Lung (tissue), 12 donors: ENCODE data around the gene PPP1R9B. TPM values are rescaled to one million over a fixed set of nuclear protein-coding genes. Genes with fewer than 3 reads are reported as not detected.

Source experiments
- ATAC-seq: fragments of 200-7000 bp; cut with Tn5 transposase; one replicate; pipeline ENCODE4 v1.9.1; 2020; ENCODE audit warnings: moderate number of reproducible peaks; ENCODE audit not compliant: insufficient read depth, low FRiP score
- DNase-seq, 3 donors: peaks; one replicate each; pipeline ENCODE4 v3.0.0-alpha.2; 2013 to 2017
- H3K27ac ChIP-seq, 2 donors: one replicate each; pipeline ENCODE4 v1.5.1; 2013; ENCODE audit warnings: mild to moderate bottlenecking in 2 of 2, moderate library complexity in 2 of 2, control low read depth in 1 of 2, inconsistent platforms in 1 of 2, low read depth in 1 of 2, low read length in 1 of 2
- H3K27me3 ChIP-seq, 3 donors: one replicate each; pipeline ENCODE4 v1.5.1; 2013; ENCODE audit warnings: low read length in 2 of 3; ENCODE audit not compliant: control insufficient read depth in 3 of 3, insufficient read depth in 3 of 3
- H3K36me3 ChIP-seq, 4 donors: one replicate each; pipeline ENCODE4 v1.5.1; 2013; ENCODE audit warnings: low read length in 4 of 4, mild to moderate bottlenecking in 1 of 4, moderate library complexity in 1 of 4; ENCODE audit not compliant: control insufficient read depth in 4 of 4, insufficient read depth in 4 of 4
- H3K4me1 ChIP-seq, 5 donors: one replicate each; pipeline ENCODE4 v1.5.1; 2013; ENCODE audit warnings: low read length in 5 of 5, mild to moderate bottlenecking in 2 of 5, moderate library complexity in 1 of 5; ENCODE audit not compliant: control insufficient read depth in 5 of 5, insufficient read depth in 5 of 5
- H3K4me3 ChIP-seq: one replicate; pipeline ENCODE4 v1.5.1; 2013; ENCODE audit warnings: mild to moderate bottlenecking, control low read depth, moderate library complexity
- H3K9ac ChIP-seq, 2 donors: one replicate each; pipeline ENCODE4 v1.5.1; 2013; ENCODE audit warnings: low read length in 2 of 2, control low read depth in 1 of 2; ENCODE audit not compliant: insufficient read depth in 1 of 2
- H3K9me3 ChIP-seq, 4 donors: one replicate each; pipeline ENCODE4 v1.5.1; 2013; ENCODE audit warnings: low read length in 3 of 4, mild to moderate bottlenecking in 1 of 4, moderate library complexity in 1 of 4; ENCODE audit not compliant: control insufficient read depth in 4 of 4, insufficient read depth in 3 of 4
- WGBS, 2 donors: extraction: QIAGEN DNeasy Blood & Tissue Kit; methylation state at CpG; one replicate each; pipeline ENCODE4 v1.1.7; 2013; 5-methylcytosine and 5-hydroxymethylcytosine counted together
- polyA plus RNA-seq, 2 donors: library from polyadenylated mRNA; stranded (reverse); fragments of 200-250 nt; gene quantifications; one replicate each; pipeline ENCODE4 v1.2.1, GENCODE V29; 2013
- total RNA-seq, 2 donors: library from RNA; depleted of rRNA in 1 of 2; stranded (reverse); fragments of >200 nt in 1 of 2; gene quantifications; one replicate each; pipeline ENCODE4 v1.2.1, GENCODE V29; 2014 to 2021
- TF ChIP-seq, protein P1 (sequence below): IDR thresholded peaks from 2 replicates; pipeline ENCODE4 v1.5.1; 2012; ENCODE audit warnings: mild to moderate bottlenecking; ENCODE audit errors: control extremely low read depth, extremely low read depth
- donor health status: control.
- donor health status: control.
- donor health status: Bipolar disorder and iron deficiency.
- donor health status: healthy.
- donor health status: DM: yes; HTN: yes; CAD: no.

PPP1R9B gene
- total and polyA plus RNA-seq, 4 donors, result 31.7 to 77.4 (median 49.8) TPM

DNA sequence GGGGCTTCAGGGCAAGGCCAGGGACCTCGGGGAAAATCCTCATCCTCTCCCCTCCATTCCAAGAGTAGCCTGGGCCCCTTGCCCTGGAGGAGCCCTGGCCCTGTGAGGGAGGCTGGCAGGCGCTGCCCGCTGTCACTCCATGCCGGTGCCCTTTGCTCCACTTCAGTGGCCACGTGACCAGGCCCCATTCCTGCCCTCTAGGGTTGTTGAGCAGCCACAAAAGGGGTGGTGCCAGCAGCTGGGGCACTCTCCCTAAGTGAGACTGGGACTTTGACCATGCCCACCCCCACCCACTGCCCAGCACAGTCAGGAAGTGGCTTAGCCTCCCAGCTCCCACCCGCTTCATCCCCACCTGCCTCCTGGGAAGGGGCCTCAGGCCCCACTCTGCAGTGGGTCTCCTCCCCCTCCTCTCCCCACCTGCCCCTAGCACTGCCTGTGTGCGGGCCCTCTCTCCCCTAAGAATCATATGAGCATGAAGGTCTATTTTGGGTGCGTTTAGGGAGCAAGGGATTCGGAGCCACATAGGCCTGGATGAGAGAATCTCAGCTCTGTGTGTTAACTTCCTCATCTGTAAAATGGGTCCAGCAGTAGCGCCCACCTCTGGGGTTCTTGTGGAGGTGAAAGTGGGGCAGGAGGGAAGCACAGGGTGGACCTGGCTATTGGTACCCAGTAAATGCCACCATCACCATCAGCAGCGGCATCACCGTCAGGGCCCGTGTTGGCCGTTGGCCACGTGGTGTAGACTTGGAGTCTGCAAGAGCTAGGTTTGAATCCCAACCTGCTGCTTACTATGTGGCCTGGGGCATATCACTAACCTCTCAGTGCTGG is 48.1 kb downstream of the PPP1R9B start:
- no peak overlapping the region for H3K4me3 ChIP-seq
- no peak overlapping the region for H3K9ac ChIP-seq
- WGBS, 2 donors, result 73 to 85% methylated on average over 14 to 15 of the region's 15 CpGs
- no peaks in the 10 kb centered on the region for H3K27me3 ChIP-seq
- no peaks in the 10 kb centered on the region for H3K9me3 ChIP-seq
- peak in 1 of 3 donors; percentile 38 for DNase-seq
- peaks cover 4 to 38% (median 25%) of the 10 kb centered on the region in 4 donors for H3K36me3 ChIP-seq
- TF ChIP-seq, protein P1, sequence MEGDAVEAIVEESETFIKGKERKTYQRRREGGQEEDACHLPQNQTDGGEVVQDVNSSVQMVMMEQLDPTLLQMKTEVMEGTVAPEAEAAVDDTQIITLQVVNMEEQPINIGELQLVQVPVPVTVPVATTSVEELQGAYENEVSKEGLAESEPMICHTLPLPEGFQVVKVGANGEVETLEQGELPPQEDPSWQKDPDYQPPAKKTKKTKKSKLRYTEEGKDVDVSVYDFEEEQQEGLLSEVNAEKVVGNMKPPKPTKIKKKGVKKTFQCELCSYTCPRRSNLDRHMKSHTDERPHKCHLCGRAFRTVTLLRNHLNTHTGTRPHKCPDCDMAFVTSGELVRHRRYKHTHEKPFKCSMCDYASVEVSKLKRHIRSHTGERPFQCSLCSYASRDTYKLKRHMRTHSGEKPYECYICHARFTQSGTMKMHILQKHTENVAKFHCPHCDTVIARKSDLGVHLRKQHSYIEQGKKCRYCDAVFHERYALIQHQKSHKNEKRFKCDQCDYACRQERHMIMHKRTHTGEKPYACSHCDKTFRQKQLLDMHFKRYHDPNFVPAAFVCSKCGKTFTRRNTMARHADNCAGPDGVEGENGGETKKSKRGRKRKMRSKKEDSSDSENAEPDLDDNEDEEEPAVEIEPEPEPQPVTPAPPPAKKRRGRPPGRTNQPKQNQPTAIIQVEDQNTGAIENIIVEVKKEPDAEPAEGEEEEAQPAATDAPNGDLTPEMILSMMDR, result no peak
- peaks cover 0 to 12% (median 4%) of the 10 kb centered on the region in 5 donors for H3K4me1 ChIP-seq
- ATAC-seq, result no peak
- peak overlapping the region; percentile 43 to 88 for H3K27ac ChIP-seq

- TF ChIP-seq, protein P1, result no peak
- H3K4me1 ChIP-seq, result peaks cover under 1 to 14% (median 8%) of the 10 kb centered on the region in 5 donors
Measured at GRCh38 chr17:50101346-50102163, 48.9 kb downstream of the PPP1R9B start.

GRCh38 chr17:50100921-50101345 is 49.5 kb downstream of the PPP1R9B start:
- H3K27me3 ChIP-seq, result no peaks in the 10 kb centered on the region
- H3K36me3 ChIP-seq, result peaks cover 4 to 34% (median 22%) of the 10 kb centered on the region in 4 donors
- no peak overlapping the region for H3K4me3 ChIP-seq
- no peak for ATAC-seq
- 69 to 81% methylated on average over 15 of the region's 15 CpGs for WGBS, 2 donors
- H3K9ac ChIP-seq, result no peak overlapping the region
- H3K27ac ChIP-seq, result peak overlapping the region; percentile 40 to 88
- H3K9me3 ChIP-seq, result no peaks in the 10 kb centered on the region
- peaks cover 4 to 20% (median 15%) of the 10 kb centered on the region in 5 donors for H3K4me1 ChIP-seq
- TF ChIP-seq, protein P1, result no peak
- no peak for DNase-seq

More at GRCh38 chr17:50101346-50102163, 48.9 kb downstream of the PPP1R9B start:
- 65 to 82% methylated on average over 17 of the region's 17 CpGs for WGBS, 2 donors
- ATAC-seq (peak; percentile 45), DNase-seq (peak in 2 of 3 donors; percentile 49 to 53)
- Histone ChIP-seq H3K27me3 (no peaks in the 10 kb centered on the region), H3K9me3 (no peaks in the 10 kb centered on the region), H3K36me3 (peaks cover 4 to 37% (median 22%) of the 10 kb centered on the region in 4 donors), H3K27ac (peak overlapping the region; percentile 40 to 88), H3K9ac (no peak overlapping the region), H3K4me3 (no peak overlapping the region)
